GM18867 (cell line): ENCODE measurements around the gene FBL.
A peak's percentile ranks its signal among the peaks of the same experiment; 100 is the strongest.

Experiments
- ATAC-seq: cut with Tn5 transposase; IDR thresholded peaks from one replicate; pipeline ENCODE4 v1.9.1; 2021; ENCODE audit warnings: mild to moderate bottlenecking, moderate library complexity; ENCODE audit not compliant: unreplicated experiment

FBL gene

GRCh38 chr19:39843919-39844793, 2.0 kb downstream of the FBL start:
- no peak for ATAC-seq

DNA sequence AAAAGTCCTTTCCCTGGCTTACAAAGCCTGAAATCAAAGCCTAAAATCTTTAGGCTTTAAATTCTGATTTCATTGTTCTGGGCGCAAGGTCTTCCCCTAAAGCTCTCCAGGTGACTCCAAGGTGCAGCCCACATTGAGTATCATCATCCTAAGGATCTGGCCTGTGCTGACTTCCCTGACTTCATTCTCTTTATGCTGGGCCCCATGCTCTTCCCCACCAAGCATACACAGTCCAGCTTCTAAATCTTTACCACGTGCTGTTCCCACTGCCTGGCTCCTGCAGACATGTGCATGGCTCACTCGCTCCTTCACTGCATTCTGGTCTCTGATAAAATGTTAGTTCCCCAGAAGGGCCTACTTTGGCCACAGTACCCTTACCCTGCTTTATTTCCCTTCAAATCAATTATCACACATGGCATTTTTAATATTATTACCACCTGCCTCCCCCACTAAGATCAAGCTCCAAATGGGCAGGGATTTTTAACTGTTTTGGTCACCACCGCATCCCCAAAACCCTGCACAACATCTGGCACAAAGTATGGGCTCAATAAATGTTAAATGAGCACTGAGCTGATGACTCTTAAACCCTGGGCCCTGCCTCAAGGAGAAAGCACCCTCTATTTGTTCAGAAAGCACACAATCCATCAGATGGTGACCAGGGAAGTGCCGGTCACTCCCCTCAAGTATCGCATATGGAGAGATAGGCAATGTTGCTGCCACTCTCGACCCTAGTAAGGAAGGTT, 3.3 kb downstream of the FBL start:
- ATAC-seq, result no peak

- no peak for ATAC-seq
These were observed 5.1 kb downstream of the FBL start for GRCh38 chr19:39841041-39841440.

DNA sequence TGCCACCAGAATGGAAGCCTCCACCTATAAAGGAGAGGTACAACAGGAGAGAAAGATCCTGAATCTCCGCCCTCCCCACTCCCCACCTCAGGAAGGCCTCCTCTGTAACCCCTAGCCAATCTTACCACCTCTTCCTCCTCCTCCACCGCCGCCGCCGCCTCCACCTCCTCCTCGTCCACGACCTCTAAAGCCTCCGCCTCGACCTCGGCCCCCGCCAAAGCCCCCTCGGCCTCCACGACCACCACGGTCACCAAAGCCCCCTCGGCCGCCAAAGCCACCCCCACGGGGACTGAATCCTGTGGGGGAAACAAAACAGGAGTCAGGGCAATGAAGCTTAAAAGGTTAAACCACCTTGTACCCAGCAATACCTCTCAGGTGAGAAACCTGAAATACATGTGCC, 5.7 kb downstream of the FBL start:
- ATAC-seq, result no peak

GRCh38 chr19:39839678-39840327, 6.4 kb downstream of the FBL start:
- ATAC-seq, result no peak

- no peak for ATAC-seq
These were observed 7.6 kb downstream of the FBL start for GRCh38 chr19:39838569-39838968.

DNA sequence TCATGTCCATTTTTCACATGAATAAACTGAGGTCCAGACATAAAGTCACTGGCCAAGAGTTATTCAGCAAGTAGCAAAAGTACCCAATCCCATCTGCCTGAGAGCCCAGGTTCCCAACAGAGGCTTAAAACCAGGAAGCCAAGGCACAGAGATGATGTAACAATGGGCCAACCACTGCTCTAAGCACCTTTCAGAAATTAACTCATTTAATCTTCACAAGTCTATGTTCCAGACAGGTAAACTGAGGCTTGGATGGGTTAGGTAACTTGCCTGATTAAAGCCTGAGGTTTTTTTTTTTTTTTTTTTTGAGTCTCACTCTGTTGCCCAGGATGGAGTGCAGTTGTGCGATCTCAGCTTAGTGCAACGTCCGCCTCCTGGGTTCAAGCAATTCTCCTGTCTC, 8.2 kb downstream of the FBL start:
- no peak for ATAC-seq

- no peak for ATAC-seq
These were observed 11.8 kb downstream of the FBL start for GRCh38 chr19:39834287-39834841.

GRCh38 chr19:39833464-39834286, 12.5 kb downstream of the FBL start, which contains the start of gene DYRK1B:
DYRK1B (minus strand) TSS chr19:39834162; CDS start chr19:39831867, 2,295 bp downstream.
- ATAC-seq, result peak; percentile 81

GRCh38 chr19:39833160-39833463, 13.1 kb downstream of the FBL start:
- no peak for ATAC-seq

- no peak for ATAC-seq
These were observed 13.7 kb downstream of the FBL start for GRCh38 chr19:39832341-39833083.

DNA sequence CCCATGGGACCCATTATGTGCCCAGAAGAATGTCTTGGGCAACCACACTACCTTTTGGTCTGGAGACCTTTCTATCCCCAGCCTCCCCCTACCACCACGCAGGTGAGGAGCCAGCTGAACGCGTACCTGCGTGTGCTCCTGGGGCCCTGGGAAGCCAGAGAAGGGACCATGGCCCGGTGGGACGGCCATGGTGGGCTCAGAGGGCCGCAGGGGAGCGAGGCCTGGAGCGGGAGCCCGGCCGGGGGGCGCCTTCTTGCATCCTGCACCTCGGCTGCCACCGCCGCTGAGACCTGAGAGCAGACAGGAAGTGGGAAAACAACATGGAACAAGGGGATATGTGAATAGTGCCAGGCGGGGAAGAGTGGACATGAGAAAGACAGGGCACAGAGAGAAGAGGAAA, 14.5 kb downstream of the FBL start:
- ATAC-seq, result no peak

GRCh38 chr19:39830847-39831246, 15.3 kb downstream of the FBL start:
- no peak for ATAC-seq

GRCh38 chr19:39830406-39830805, 15.8 kb downstream of the FBL start:
- ATAC-seq, result no peak

- ATAC-seq, result no peak
These were observed 16.4 kb downstream of the FBL start for GRCh38 chr19:39829702-39830275.

DNA sequence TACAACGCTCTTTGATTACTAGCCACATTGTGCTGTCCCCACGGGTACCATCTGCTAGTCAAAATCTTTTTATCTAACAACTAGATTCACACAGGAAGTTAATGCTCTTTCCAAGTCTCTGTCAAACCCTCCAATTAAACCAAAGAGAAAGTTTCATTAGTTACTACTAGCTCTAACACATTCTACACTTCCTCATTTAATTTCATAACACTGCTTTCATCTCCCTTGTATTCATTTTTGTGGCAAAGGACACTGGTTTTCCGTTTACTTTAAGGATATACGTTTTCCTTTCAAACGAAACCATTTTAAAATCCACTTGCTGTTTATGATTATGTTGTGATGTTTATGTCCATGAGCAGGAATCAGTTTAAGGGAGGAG, 17.5 kb downstream of the FBL start:
- ATAC-seq, result no peak

DNA sequence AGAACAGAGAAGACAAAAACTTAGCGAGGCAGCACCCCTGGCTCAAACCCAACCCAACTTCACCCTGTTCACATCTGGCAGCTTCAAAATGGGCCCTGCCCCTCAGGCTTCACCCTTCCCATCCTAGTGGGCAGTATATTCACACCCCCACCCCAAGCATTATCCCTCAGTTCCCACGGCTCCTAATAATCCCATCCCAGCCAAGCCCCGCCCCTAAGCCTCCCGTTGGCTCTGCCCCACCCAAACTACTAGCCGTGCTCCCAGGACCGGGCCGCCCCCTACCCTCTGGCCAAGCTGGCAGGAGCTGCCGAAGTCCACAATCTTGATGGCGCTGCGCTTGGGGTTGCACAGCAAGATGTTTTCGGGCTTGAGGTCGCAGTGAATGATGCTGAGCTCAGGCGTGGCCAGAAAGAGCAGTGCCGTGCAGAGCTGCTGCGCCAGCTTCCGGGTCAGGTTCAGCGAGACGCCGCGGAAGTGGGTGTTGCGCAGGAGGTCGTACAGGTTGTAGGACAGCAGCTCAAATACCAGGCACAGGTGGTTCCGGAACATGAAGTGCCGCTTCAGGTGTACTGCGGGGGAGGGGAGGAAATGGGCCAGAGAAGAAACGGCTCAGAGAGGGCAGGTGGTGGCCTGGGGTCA, 18.0 kb downstream of the FBL start:
- no peak for ATAC-seq

DNA sequence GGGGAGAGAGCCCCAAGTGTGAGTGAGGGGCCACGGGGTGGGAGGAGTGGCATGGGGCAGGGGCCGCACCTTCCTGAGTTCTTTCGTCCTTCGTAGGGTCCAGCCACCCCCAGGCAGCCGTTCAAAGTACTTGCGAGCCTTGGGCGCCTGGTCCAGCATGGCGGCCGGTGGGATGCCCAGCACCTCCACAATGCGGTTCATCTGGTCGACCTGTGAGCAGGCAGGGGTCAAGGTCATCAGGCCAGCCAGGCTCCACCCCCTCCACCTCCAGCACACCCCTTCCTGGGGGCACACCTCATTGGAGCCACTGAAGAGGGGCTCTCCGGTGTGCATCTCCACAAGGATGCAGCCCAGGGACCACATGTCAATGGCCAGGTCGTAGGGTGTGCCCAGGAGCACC, 19.0 kb downstream of the FBL start:
- no peak for ATAC-seq

DNA sequence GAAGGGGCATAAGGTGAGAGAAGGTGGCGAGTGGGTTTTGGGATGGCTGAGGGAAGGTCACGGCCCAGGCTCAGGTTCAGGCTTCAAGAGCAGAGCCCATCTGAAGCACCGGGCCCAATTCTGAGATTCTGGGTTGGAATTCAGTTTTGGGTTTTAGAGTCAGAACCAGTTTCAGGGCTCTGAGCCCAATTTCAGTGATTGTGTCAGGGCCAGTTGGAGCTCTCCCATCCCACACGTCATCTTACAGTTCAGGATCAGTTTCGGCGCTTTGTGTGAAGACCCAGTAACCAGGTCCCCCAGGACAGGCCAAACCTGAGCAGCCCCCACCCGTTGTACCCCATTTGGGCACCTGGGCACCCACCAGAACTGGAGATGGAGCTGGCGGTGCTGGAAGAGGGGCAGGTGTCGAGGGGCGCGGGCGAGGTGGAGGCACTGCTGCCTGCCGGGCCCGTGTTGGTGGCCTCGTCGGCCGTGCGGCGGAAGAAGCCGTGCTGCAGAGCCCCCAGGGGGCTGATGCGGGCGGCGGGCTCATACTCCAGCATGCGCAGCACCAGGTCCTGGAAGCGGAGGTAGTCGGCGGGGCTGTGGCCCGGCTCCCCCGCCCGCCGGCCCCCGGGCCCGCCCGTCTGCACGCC, 19.8 kb downstream of the FBL start:
- ATAC-seq, result no peak
